Kidney tubule cell (primary cell): ENCODE data around the gene HDGFL2.

Experiments
- DNase-seq: peaks from one replicate; pipeline ENCODE4 v3.0.0-alpha.2; 2018; ENCODE audit warnings: low spot score

Gene HDGFL2

DNA sequence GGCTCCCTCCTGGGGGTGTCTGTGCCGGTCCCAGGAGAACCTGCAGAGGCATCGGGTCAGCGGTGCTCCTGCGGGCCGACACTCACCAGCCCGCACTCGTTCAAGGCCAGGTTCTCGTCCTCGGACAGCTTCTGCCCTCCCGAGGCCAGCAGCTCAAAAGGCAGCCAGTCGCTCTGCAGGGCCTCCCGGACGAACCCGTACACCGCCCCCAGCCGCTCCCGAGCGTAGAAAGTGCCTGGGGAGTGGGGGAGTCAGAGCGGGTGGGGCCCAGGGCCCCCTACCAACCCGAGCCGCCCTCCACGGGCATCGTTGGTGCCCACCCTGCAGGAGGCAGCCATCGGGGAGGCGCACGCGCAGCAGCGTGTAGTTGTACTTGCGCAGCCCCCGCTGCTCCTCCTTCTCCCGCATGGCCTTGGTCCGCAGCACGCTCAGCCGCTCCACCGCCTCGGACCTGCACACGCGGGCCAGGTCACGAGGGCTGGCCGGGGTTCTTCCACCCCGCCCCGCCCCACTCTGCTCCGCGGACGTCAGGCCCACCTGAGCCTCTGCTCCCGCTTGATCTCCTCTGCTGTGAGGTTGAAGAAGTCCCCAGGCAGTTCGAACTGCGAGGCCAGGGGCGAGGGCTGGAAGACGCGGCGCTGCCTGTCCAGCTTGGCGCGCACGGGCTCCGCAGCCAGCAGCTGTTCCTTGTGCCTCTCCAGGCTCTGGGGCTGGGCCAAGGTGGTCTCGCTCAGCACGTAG is 26.0 kb upstream of the HDGFL2 start:
- DNase-seq: no peak

DNA sequence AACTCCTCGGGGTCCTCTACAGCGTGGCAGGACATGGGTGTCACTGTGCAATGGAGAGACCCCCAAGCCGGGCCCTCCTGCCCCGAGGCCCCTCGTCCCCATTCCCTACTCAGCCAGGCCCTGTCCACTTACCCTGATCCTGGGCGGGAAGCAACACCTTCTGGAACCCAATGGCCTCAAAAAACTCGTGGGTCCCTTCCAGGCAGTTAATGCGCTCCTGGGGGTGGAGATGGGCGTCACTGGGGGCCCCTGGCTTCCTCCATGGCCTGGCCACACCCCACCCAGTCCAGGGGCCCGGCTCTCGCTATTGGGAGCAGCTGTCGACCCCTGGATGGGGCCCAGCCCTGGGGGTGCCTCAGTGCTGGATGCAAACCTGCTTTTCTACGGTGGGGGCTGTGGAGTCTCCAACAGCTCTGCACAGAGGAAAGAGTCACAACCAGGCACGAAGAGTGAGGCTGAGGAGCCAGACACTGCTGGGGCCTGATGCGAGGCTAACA is 25.3 kb upstream of the HDGFL2 start:
- DNase-seq: no peak

DNA sequence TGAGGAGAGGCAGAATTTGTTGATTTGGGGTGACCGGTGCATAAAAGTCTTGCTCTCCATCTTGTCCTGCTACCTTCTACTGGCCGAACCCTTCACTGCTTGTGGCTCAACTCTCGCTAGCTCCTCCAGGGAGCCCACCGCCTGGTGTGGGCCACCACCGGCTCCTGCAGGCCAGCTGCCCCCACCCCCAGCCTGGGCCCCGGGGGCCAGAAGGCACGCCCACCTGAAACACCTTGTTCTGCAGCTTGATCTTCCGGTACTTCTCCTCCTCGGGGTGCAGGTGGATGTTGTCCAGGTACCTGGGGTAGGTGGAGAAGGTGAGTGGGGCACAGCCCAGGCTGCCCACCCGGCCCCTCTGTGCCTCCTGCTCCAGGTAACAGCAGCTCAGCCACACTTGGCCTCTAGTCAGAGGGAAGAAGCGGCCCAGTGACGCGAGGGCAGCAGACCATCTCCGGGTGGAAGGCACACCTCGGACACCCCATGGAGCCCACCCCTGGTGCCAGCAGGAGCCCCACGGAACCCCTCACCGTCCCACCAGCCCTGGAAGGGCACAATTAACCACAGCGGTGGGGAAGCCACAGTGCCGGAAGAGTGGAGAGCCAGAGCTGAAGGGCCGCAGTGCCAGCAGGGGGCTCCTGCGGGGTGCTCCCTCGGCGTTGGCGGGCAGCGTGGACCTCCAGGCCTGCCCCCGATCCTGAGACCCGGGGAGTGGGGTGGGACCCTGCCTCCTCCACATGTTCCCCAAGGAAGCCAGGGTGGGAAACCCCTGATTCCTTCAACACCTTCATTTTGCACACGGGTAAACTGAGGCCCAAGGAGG is 24.6 kb upstream of the HDGFL2 start:
- no peak for DNase-seq

DNA sequence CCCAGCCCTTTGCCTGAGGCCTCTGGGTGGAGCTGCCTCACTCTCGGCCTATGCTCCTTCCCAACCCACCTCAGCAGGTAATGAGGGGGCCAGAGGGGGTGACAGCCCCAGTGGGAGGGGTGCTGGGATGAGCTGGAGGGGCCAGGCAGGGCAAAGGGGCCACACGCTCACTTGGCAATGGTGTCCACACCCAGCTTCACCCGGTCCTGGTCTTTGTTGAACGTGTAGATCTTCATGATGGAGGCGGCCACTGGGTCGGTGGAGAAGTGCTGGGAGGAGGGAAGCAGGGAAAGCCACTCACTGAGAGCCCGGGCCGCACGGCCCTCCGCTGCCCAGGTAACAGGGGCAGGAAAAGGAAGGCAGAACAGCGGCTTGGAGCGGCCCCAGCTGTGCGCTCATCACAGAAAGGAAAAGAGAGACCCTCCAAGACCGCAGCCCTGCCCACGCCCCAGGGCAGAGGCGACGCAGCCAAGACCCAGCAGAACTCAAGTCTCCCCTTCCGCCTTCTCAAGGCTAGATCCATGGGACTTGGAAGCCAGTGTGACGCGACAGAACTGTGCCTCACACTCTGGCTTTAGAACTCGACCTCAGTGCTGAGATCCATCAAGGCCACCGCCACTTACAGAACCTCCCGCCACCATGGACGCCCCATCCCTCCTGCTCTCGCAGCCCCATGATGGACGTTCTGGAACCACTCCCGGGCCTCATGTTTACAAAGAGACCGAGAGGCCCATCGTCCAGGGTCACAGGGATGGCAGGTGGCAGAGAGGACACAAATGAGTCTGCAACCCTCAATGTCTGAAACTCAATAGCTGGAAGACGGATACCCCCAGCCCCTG is 23.7 kb upstream of the HDGFL2 start:
- DNase-seq: no peak

DNA sequence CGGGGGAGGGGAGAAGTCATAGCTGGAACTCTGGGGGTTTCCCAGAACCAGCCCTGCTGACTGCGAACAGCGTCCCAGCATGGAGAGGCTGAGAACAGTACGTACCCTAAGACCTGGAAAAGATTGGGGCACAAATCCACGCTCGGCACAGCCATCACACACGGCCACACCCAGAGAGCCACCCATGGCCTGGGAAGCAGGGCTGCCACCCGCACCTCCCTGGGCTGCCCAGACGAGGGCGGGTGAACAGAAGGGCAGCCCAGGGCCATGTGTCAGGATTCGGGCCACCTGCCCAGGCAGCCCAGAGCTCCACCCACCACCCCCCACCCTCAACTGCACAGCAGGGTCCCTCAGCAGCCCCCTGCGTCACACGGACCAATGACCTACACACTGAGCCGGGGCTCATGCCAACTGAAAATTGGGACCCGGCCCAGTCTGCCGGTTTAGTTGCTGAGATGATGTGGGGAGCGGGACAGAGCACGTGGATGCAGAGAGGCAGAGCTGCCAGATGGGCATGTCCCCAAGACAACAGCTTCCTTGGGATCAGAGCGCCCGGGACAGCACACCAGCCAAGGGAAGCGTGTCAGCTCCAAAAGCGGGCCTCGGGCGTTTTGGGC is 23.0 kb upstream of the HDGFL2 start:
- DNase-seq: no peak

DNA sequence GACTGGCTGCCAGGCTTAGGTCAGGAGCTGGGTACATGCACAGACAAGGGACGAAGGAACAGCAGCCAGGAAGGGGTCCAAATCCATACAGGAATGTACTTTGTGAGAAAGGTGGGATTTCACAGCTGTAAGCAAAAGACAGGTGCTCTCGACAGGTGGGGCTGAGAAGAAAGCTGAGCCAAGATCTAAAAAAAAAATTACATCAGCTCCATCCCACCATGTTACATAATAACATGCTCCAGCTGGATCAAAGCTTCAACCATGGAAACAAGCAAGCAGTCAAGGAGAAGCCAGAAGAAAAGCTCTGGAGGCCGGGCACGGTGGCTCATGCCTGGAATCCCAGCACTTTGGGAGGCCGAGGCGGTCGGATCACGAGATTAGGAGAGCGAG is 22.5 kb upstream of the HDGFL2 start:
- no peak for DNase-seq

DNA sequence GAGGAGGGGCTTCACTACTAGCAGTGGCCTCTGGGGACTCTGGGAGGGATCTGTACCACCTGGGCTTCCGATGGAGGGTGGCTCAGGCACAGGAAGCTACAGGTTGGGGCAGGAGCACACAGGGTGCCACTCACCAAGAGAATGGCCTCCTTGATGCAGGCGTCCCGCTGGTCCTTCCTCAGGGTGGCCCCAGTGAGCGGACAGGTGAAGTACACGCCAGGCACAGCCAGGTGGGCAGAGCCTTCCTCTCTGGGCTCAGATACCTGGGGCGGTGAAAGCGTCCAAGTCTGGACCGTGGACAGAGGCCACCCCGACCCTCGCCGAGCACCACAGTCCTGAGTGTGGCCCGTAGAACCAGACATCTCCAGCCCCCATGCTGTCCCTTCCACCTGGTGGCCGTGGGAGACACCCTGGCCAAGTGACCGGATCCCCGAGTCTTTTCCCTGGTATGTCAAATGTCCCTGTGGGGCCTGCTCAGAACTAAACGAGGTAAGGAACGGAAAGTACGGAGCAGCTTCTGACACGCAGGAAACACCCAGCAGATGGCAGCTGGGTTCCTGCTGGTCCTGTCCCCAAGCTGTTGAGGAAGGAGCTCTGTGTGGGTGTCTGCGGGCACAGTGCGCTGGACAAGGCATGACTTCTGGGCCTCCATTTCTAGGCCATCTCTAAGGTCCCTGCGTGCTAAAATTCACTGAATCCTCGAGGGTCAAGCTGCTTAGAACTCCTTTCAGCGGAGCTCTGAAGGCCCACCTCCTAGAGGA is 19.7 kb upstream of the HDGFL2 start:
- no peak for DNase-seq

DNA sequence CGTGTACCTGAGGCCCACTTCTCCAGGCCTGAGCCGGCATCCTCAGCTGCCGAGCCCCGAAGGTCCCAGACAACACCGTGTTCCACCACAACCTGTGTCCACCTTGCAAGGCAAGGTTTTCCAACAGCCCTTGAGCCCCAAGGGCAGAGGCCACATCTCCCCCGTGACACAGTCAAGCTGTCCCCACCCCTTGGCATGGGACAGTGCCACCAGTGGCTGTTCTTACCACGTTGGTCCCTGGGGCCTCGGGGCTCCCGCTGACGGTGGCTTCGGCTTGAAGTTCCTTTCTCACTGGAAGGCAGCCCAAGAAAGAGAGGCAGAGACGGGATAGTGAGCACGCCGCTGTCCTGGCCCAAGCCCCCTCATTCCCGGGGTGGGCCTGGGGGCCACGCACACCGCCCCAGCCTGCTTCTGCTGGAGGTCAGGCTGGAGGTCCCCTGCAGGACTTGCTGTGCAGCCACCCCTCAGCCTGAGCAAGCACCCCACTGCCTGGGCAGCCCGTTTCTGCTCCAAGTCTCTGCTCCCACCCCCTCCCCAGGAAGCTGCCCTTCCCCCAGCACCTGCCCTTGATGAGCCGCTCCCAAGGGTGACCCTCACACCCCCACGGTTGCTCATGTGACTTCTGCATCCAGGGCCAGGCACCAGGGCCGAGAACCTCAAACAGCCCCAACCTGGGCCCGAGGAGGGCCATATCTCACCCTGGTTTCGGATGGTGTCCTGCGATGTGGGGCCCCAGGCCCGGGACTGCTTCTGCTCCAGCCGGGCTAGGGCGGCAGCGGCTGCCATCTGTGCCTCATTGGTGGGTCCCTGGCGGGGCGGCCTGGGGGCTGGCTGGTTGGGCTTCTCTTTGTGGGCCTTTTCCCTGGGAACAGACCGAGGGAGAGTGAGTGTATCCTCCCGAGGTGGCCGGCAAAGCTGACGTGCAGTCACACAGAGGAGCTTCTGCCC is 18.6 kb upstream of the HDGFL2 start:
- no peak for DNase-seq

DNA sequence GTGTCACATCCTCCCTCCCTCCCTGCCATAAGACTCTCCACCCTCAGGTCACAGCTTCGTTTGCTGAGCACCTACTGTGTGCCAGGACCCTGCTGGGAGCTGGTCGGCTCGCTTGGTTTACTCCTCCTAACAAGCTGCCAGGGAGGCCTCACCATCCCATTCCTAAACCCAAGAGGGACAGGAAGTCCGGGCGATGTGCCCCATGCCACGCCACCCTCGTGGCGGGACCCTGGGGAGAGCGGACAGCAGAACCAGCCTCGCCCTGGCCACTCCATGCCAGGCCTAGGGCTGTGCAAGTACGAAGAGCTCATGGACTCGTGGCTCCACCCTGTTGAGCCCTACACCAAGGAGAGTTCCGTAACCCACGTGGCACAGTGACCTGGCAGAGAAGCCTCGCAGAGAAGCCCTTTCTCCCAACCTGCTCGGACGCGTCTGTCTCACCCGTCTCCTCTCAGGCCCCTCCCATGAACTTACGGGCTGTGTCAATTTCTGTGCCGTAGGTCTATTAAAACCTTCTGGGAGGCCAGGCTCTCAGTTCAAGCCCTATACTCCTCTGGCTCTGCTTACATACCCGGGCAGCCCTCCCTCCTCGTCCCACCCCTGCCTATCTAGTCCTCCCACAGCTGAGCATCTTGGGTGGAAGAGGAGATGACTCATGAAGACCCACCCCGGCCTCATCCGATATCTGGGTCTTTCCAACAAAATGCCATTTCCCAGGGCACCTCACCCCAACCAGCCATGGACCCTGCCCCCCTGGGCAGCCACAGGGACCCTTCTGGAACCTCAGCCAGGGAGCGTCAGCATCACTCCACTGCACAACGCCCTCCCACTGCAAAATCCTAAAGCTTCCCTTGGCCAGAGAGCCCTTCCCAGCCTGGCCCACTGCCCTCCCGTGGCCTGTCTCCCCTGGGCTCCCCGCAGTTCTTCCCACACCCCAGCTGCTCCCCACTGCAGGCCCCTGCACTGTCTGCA is 17.1 kb upstream of the HDGFL2 start:
- peak; percentile 27 for DNase-seq

DNA sequence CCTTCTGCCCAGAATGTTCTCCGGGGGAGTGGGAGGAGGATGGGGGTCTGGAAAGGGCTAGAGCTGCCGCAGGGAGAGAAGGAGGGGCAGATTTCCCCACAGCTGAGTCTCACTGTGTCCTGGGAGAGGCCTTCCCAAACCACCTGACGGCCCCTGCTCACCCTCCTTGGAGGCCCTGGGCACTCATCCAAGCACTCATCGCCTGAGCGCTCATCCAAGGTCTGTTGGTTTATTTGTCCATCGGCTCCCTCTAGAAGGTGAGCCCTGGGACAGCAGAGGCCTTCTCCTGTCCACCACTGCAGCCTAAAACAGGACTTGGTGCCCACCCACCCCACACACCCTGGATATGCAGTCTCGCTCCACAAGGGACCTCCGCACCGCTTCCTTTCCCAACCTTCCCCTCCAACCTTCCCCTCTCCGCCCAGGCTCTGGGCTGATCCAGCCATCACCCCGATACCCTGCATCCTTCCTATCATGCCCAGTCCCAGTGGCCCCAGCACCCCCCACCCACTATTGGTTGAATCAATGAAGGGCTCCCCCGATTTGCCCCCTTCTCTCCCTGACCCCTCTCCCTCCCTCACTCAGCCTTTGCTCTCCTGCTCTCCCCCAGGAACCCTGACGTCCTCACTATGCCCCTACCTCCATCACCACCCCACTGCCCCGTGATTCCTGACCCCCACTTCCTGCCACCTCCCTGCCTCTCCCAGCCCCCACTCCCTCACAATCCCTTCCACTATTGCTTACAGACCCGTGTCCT is 16.2 kb upstream of the HDGFL2 start:
- DNase-seq: peak; percentile 93

DNA sequence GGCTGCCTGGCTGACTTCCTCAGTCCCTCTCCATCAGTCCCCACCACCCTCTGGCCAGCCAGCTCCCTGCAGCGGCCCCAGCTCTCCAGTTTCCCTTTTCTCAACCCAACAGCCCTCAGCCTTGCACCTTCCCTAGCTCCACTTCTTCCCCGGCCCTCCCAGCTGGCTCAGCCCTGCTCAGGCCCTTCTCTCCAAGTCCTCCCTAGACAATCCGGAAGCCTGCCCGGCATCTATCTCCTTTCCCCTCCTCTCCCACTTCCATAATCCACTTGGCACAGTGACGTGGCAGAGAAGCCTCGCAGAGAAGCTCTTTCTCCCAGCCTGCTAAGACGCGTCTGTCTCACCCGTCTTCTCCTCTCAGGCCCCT is 15.6 kb upstream of the HDGFL2 start:
- DNase-seq: peak; percentile 70

DNA sequence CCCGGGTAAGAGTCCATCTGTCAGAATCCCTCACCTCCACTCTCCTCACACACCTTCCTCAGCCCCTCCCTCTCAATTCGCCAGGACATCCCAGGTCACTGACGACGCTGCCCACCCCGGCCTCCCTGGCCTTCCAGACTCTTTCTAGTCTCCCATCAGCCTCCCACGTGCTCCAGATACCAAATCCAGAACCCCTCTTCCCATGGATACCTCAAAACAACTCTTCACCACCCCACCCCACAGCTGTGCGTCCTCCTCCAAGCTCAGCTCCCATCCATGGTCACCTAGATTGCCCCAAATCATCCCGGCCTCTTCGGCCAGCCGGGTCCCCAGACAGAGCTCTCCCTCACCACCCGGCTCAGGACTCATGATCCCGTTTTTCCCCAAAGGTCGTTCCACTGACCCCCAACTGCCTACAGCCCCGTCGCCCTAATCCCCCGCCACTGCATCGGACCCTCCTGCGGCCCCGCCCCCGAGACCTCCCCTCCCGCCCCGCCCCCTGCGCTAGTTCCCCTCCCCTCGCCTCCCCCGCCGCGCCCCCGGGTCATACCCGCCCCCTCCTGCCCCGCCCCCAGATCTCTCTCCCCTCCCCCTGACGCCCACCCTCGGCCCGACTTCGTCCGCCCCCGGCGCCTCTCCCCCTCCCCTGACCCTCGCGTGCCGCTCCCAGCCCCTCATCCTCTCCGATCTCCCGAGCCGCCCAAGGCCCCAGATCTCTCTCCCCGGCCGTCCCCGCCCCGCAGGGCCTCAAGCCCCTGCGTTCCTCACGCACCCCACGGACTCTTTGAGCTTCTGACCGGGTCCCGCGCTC is 15.0 kb upstream of the HDGFL2 start:
- DNase-seq: no peak

DNA sequence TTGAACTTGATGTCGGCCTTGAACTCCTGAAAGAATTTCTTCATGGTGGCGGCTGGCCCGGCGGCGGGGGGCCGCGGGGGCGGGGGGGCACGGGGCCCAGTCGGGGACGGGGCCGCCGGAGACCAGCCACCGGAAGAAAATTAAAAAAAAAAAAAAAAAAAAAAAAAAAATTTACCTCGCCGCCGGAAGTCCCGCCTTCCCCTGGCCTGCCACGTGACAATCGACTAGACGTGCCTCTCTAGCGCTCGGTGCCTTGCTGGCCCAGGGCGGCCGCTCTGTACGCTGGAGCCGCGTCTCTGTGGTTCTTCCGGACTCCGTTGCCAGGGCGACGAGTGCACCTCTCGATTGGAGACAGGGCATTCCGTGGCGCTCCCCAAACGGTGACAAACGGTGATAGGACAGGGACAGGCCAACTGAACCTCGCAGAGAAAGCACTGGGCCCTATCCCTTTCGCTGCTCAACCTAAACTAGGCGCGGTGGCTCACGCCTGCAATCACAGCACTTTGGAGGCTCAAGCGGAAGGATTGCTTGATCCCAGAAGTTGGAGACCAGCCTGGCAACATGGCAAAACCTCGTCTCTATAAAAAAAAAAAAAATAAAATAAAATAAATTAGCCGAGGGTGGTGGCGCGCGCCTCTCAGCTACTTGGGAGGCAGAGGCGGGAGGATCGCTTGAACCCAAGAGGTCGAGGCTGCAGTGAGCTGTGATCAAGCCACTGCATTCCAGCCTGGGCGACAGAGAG is 14.3 kb upstream of the HDGFL2 start, which contains the start of gene UBXN6:
Gene UBXN6, minus strand, starts transcription at position 141 of the 742 bp plus-strand sequence. Its CDS starts 97 bp downstream, at position 44.
- peak; percentile 98 for DNase-seq

DNA sequence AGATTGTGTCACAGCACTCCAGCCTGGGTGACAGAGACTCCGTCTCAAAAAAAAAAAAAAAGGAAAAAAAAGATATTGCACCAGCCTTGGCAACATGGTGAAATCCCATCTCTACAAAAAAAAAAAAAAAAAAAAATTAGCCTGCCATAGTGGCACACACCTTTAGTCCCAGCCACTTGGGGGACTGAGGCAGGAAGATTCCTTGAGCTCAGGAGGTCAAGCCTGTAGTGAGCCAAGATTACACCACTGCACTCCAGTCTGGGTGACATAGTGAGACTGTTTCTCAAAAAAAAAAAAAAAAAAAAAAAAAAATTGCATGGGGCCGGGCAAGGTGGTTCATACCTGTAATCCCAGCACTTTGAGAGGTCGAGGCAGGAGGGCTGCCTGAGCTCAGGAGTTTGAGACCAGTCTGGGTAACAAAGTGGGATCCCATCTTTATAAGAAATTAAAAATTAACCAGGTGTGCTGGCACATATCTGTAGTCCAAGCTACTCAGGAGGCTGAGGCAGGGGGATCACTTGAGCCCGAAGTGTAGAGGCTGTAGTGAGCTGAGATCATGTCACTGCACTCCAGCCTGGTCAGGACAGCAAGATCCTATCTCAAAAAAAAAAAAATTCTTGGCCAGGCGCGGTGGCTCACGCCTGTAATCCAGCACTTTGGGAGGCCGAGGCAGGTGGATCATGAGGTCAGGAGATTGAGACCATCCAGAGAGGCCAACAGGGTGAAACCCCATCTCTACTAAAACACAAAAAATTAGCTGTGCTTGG is 7.1 kb upstream of the HDGFL2 start:
- DNase-seq: no peak

DNA sequence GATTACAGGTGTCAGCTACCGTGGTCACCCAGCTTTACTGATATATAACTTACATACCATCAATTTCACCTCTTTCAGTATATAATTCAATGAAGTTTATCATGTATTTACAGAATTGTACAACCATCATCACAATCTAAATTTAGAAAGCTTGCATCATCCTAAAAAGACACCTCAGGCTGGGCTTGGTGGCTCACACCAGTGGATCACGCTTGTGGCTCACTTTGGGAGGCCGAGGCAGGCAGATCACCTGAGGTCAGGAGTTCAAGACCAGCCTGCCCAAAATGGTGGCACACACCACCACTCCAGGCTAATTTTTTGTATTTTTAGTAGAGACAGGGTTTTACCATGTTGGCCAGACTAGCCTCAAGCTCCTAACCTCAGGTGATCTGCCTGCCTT is 4.3 kb upstream of the HDGFL2 start:
- no peak for DNase-seq
